Prostate gland (tissue), 2 donors: Measurements from ENCODE around the gene NOP16.

Experiments used
- POLR2A ChIP-seq: fragments of 450-650 bp; IDR thresholded peaks from one replicate; pipeline ENCODE4 v1.6.1; 2016; ENCODE audit warnings: antibody characterized with exemption, mild to moderate bottlenecking
- POLR2AphosphoS5 ChIP-seq: sonication (generic); formaldehyde crosslinking; IDR thresholded peaks from one replicate; pipeline ENCODE4 v1.6.1; 2017; ENCODE audit warnings: antibody characterized with exemption
- TF ChIP-seq, protein P1 (sequence below), 4 experiments: fragments of 200-600 bp in 2 of 4; fragments of 450-650 bp in 2 of 4; sonication (generic) in 2 of 4; IDR thresholded peaks; 1 replicate in 3 of 4; 2 replicates in 1 of 4; pipeline ENCODE4 v1.5.1; 2016 to 2019; ENCODE audit warnings: antibody characterized with exemption in 4 of 4, mild to moderate bottlenecking in 2 of 4, moderate library complexity in 2 of 4

GRCh38 chr5:176426876-176427275, 38.5 kb upstream of the NOP16 start:
- TF ChIP-seq, protein P1, sequence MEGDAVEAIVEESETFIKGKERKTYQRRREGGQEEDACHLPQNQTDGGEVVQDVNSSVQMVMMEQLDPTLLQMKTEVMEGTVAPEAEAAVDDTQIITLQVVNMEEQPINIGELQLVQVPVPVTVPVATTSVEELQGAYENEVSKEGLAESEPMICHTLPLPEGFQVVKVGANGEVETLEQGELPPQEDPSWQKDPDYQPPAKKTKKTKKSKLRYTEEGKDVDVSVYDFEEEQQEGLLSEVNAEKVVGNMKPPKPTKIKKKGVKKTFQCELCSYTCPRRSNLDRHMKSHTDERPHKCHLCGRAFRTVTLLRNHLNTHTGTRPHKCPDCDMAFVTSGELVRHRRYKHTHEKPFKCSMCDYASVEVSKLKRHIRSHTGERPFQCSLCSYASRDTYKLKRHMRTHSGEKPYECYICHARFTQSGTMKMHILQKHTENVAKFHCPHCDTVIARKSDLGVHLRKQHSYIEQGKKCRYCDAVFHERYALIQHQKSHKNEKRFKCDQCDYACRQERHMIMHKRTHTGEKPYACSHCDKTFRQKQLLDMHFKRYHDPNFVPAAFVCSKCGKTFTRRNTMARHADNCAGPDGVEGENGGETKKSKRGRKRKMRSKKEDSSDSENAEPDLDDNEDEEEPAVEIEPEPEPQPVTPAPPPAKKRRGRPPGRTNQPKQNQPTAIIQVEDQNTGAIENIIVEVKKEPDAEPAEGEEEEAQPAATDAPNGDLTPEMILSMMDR (IDR thresholded peaks at IDR 0.05) = no peak
- no peak for TF ChIP-seq POLR2AphosphoS5
- TF ChIP-seq POLR2A = no peak
